Glomerular endothelial cell (primary cell): ENCODE measurements around the gene ZNF804B. TPM values are rescaled to one million over a fixed set of nuclear protein-coding genes. Genes with fewer than 3 reads are reported as not detected.

Experiments used
- DNase-seq: peaks from one replicate; pipeline ENCODE4 v3.0.0-alpha.2; 2011; ENCODE audit warnings: low read depth, low spot score; ENCODE audit errors: extremely low read depth
- total RNA-seq: library from RNA; depleted of rRNA; stranded (reverse); fragments of >200 nt; gene quantifications from 2 replicates; pipeline ENCODE4 v1.2.3, GENCODE V29; 2015

Gene ZNF804B
- total RNA-seq, 1 donor from 2014 or later, result not detected

- no peak for DNase-seq
These were observed 205.9 kb downstream of the ZNF804B start for GRCh38 chr7:88965371-88965770.

- DNase-seq, result no peak
These were observed 207.9 kb downstream of the ZNF804B start for GRCh38 chr7:88967432-88967831.

GRCh38 chr7:88969167-88969566 lies 209.7 kb downstream of the ZNF804B start:
- DNase-seq, result no peak

- DNase-seq, result no peak
These were observed 225.8 kb downstream of the ZNF804B start for GRCh38 chr7:88985295-88985694.

GRCh38 chr7:89001306-89001705 lies 241.8 kb downstream of the ZNF804B start:
- DNase-seq, result no peak

- DNase-seq, result no peak
These were observed 243.8 kb downstream of the ZNF804B start for GRCh38 chr7:89002981-89003956.

- no peak for DNase-seq
These were observed 252.5 kb downstream of the ZNF804B start for GRCh38 chr7:89012016-89012415.

- no peak for DNase-seq
These were observed 258.2 kb downstream of the ZNF804B start for GRCh38 chr7:89017695-89018094.

- no peak for DNase-seq
These were observed 262.2 kb downstream of the ZNF804B start for GRCh38 chr7:89021741-89022140.

GRCh38 chr7:89023206-89023605 lies 263.7 kb downstream of the ZNF804B start:
- DNase-seq, result no peak

GRCh38 chr7:89023877-89024276 lies 264.4 kb downstream of the ZNF804B start:
- no peak for DNase-seq

GRCh38 chr7:89027781-89028180 lies 268.3 kb downstream of the ZNF804B start:
- DNase-seq, result no peak

- DNase-seq, result no peak
These were observed 268.8 kb downstream of the ZNF804B start for GRCh38 chr7:89028319-89028718.

- no peak for DNase-seq
These were observed 270.4 kb downstream of the ZNF804B start for GRCh38 chr7:89029864-89030263.

GRCh38 chr7:89041240-89041639 lies 281.7 kb downstream of the ZNF804B start:
- no peak for DNase-seq

- no peak for DNase-seq
These were observed 283.4 kb downstream of the ZNF804B start for GRCh38 chr7:89042940-89043339.

GRCh38 chr7:89049043-89049442 lies 289.5 kb downstream of the ZNF804B start:
- DNase-seq, result no peak

- DNase-seq, result no peak
These were observed 293.6 kb downstream of the ZNF804B start for GRCh38 chr7:89053130-89053529.

GRCh38 chr7:89054361-89054760 lies 294.9 kb downstream of the ZNF804B start:
- no peak for DNase-seq

GRCh38 chr7:89060234-89060633 lies 300.7 kb downstream of the ZNF804B start:
- DNase-seq, result no peak

GRCh38 chr7:89064831-89065230 lies 305.3 kb downstream of the ZNF804B start:
- no peak for DNase-seq

- no peak for DNase-seq
These were observed 307.5 kb downstream of the ZNF804B start for GRCh38 chr7:89067048-89067447.
